NCI-H1048 (cell line): ENCODE results near the gene MYRFL.
"Not testable (repeated sequence)": the region's sequence is repeated elsewhere in the genome, so short reads cannot be mapped to it uniquely, and the experiment has no call there.

ENCODE experiments used
- DNase-seq: peaks from one replicate; lab custom pipeline; 2025; lab: John Stamatoyannopoulos, UW

Gene MYRFL

GRCh38 chr12:69843608-69844007 lies 18.6 kb downstream of the MYRFL start:
- no peak for DNase-seq

- no peak for DNase-seq
Observed at GRCh38 chr12:69844416-69844815, 19.4 kb downstream of the MYRFL start.

GRCh38 chr12:69844836-69845235 lies 19.8 kb downstream of the MYRFL start:
- DNase-seq: no peak

- DNase-seq: no peak
Observed at GRCh38 chr12:69846976-69847375, 21.9 kb downstream of the MYRFL start.

GRCh38 chr12:69851976-69852375 lies 26.9 kb downstream of the MYRFL start:
- DNase-seq: no peak

- not testable (repeated sequence) for DNase-seq
Observed at GRCh38 chr12:69853176-69853961, 28.3 kb downstream of the MYRFL start.

- DNase-seq: no peak
Observed at GRCh38 chr12:69866698-69867097, 41.7 kb downstream of the MYRFL start.

GRCh38 chr12:69868695-69869094 lies 43.7 kb downstream of the MYRFL start:
- DNase-seq: no peak

GRCh38 chr12:69872804-69873203 lies 47.8 kb downstream of the MYRFL start:
- no peak for DNase-seq

GRCh38 chr12:69873429-69873828 lies 48.4 kb downstream of the MYRFL start:
- no peak for DNase-seq

- DNase-seq: no peak
Observed at GRCh38 chr12:69874606-69875005, 49.6 kb downstream of the MYRFL start.

- no peak for DNase-seq
Observed at GRCh38 chr12:69875416-69875935, 50.4 kb downstream of the MYRFL start.

- DNase-seq: peak; percentile 65
Observed at GRCh38 chr12:69879007-69879960, 54.3 kb downstream of the MYRFL start.

GRCh38 chr12:69880571-69880970 lies 55.5 kb downstream of the MYRFL start:
- no peak for DNase-seq

- DNase-seq: no peak
Observed at GRCh38 chr12:69881771-69882170, 56.7 kb downstream of the MYRFL start.

- no peak for DNase-seq
Observed at GRCh38 chr12:69884386-69884785, 59.4 kb downstream of the MYRFL start.

GRCh38 chr12:69885658-69886057 lies 60.6 kb downstream of the MYRFL start:
- DNase-seq: no peak

- DNase-seq: no peak
Observed at GRCh38 chr12:69886109-69886508, 61.1 kb downstream of the MYRFL start.

GRCh38 chr12:69886715-69887114 lies 61.7 kb downstream of the MYRFL start:
- no peak for DNase-seq

GRCh38 chr12:69888901-69889300 lies 63.9 kb downstream of the MYRFL start:
- DNase-seq: no peak

- DNase-seq: no peak
Observed at GRCh38 chr12:69894800-69895383, 69.9 kb downstream of the MYRFL start.

GRCh38 chr12:69896653-69897381 lies 71.8 kb downstream of the MYRFL start:
- DNase-seq: no peak
